Measurements from ENCODE around the gene SCLY.
A peak's percentile ranks its signal among the peaks of the same experiment; 100 is the strongest.

The SCLY gene

DNA sequence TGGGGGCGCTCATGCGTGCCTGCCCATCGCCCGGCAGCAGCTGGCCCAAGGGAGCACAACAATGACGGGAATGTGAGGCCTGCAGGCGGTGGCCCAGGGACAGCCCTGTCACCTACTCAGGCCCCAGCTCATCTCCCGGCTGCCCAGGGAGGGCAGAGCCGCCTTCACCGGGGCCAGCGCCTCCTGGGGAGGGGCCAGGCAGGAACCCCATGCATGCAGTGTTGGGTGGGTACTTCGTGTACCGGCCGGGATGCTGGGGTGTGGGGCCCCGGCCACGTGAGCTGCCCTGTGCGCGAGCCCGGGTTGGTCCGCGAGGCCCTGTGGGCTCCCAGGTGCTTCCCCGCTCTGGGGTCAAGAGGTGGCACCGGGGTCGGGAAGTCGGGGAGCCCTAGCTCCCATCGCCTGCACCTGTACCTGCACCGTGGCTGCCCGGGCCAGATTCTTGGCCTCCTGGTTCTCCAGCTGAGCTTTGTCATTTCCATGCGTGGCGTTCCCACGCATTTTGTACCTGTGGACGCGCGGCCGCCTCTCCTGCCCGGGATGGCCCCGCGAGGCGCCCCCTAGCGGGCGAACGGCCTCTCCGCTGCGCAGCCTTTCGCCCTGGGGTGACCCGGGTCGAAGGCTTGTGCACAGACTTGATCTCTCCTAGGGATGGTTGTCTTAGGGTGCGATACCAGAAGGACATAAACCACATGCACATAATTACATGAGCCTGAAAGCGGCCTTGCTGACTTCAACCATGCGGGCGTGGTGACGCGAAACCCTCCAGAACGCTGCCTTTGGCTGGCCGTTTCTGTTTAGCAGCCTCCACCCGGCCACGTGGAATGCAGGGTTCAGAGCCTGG lies 78.6 kb downstream of the SCLY start:
- no peak for DNase-seq (ENCODE audit: low spot score)
- peak overlapping the region; percentile 67 for H3K4me3 ChIP-seq
- TF ChIP-seq, protein P1, sequence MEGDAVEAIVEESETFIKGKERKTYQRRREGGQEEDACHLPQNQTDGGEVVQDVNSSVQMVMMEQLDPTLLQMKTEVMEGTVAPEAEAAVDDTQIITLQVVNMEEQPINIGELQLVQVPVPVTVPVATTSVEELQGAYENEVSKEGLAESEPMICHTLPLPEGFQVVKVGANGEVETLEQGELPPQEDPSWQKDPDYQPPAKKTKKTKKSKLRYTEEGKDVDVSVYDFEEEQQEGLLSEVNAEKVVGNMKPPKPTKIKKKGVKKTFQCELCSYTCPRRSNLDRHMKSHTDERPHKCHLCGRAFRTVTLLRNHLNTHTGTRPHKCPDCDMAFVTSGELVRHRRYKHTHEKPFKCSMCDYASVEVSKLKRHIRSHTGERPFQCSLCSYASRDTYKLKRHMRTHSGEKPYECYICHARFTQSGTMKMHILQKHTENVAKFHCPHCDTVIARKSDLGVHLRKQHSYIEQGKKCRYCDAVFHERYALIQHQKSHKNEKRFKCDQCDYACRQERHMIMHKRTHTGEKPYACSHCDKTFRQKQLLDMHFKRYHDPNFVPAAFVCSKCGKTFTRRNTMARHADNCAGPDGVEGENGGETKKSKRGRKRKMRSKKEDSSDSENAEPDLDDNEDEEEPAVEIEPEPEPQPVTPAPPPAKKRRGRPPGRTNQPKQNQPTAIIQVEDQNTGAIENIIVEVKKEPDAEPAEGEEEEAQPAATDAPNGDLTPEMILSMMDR (IDR thresholded peaks at IDR 0.05): peak; percentile 45
- peak overlapping the region; percentile 76 to 85 for H3K27ac ChIP-seq

DNA sequence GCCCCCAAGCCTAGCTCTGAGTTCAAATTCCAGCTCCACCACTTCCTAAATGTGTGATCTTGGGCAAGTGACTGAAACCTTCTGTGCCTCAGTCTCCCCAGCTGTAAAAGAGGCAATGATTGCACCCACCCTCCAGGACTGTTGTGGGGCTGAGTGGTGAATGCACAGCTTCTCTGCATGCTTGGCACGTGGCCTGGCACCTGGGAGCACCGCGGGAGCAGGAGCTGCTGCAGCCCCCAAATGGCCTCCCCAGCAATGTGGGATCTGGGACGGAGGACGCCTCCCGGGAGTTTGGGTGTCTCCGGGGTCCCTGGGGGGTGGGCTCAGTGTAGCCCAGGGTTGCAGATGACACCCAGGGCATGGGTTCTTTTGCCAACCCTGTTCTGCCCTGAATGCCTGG lies 79.2 kb downstream of the SCLY start:
- peak overlapping the region; percentile 67 for H3K4me3 ChIP-seq
- H3K27ac ChIP-seq: no peak overlapping the region
- TF ChIP-seq, protein P1 (IDR thresholded peaks at IDR 0.05): no peak
- no peak for DNase-seq (ENCODE audit: low spot score)

DNA sequence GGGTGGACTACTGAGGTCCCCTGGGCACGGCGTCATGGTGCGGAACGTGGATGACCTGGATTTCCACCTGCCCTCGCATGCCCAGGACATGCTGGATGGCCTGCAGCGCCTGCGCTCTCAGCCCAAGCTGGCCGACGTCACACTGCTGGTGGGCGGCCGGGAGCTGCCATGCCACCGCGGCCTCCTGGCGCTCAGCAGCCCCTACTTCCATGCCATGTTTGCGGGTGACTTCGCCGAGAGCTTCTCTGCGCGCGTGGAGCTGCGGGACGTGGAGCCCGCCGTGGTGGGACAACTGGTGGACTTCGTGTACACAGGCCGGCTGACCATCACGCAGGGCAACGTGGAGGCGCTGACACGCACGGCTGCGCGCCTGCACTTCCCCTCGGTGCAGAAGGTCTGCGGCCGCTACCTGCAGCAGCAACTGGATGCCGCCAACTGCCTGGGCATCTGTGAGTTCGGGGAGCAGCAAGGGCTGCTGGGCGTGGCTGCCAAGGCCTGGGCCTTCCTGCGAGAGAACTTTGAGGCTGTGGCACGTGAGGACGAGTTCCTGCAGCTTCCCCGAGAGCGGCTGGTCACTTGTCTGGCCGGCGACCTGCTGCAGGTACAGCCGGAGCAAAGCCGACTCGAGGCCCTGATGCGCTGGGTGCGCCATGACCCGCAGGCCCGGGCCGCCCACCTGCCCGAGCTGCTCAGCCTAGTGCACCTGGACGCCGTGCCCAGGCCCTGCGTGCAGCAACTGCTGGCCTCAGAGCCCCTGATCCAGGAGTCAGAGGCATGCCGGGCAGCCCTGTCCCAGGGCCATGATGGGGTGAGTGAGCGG lies 80.1 kb downstream of the SCLY start:
- Histone ChIP-seq H3K27ac (no peak overlapping the region), H3K4me3 (peak overlapping the region; percentile 50)
- no peak for DNase-seq (ENCODE audit: low spot score)
- TF ChIP-seq, protein P1 (IDR thresholded peaks at IDR 0.05): no peak

DNA sequence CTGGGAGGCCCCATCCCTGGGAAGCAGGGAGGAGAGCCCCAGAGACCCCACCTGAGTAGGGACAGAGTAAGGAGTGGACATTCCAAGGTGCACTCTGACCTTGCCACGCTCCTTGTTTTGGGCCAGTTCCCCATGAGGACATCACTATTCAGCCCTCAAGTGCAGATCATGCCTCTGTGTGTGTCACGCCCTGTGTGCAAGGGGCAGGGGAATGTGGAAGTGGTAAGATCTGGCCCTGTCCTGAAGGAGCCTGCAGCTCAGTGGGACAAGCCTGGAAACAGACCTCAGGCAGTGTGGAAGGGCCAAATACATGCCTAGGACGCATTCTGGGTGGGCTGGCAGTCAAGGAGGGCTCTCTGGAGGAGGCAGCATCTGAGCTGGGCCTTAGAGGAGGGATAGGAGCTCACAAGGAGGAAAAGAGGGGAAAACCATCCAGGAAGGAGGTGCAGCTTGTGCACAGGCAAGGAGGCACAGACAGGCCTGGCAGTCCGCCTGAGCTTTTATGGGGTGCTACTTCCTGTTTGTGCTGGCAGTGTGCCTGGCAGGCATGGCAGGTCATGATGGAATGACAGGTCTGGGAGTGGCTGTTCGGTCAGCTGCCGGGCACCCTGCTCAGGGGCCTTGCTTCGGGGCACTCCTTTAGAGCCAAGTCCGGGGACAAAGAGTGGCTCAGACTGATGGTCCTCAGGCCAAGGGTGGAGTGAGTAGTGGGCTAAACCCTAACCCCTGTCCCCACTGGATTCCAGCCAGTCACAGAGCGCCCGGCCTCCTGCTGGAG lies 80.9 kb downstream of the SCLY start:
- TF ChIP-seq, protein P1 (IDR thresholded peaks at IDR 0.05): no peak
- peak overlapping the region; percentile 50 for H3K4me3 ChIP-seq
- peak overlapping the region in 1 of 2 donors; percentile 82 for H3K27ac ChIP-seq
- DNase-seq (ENCODE audit: low spot score): no peak

DNA sequence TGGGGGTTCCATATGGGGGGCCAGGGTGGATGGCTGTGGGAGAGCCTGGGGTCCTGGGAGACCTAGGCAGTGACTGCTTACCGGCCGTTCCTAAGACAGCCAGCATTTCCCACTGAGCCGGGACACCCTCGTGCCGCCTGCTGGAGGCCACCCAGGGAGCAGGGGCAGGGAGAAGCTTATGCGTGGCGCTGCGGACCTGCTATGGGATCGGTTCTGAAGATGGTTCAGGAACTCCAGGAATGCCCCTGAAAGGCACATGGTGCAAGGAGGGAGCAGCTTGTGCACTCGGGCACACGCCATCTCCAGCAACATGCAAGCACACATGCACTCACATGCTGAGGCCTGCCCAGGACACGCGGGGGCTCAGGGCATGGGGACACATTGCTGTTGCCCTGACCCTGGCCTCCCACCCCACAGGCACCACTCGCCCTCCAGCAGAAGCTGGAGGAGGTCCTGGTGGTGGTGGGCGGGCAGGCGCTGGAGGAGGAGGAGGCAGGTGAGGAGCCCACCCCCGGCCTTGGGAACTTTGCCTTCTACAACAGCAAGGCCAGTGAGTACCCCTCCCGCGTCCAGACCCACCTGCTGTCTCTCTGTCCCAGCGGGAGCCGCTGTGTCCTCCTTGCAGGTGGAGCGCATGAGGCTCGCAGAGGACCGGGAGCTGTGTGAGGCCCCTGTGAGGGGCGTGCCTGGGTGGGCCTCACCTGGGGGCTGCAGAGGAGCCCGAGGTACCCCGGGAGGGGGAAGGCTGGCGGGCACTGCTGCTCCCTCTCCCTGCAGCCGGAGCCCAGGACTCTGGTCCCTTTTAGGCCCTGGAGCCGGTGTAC lies 81.8 kb downstream of the SCLY start:
- TF ChIP-seq, protein P1 (IDR thresholded peaks at IDR 0.05): no peak
- DNase-seq (ENCODE audit: low spot score): no peak
- Histone ChIP-seq H3K27ac (peak overlapping the region; percentile 6 to 82), H3K4me3 (peak overlapping the region; percentile 50)

All from coronary artery (tissue), 2 donors.